Suprapubic skin (tissue), 3 donors: ENCODE data around the gene UVRAG.
"Not testable (repeated sequence)": the region's sequence is repeated elsewhere in the genome, so short reads cannot be mapped to it uniquely, and the experiment has no call there.

ENCODE experiments used
- CTCF ChIP-seq, 2 donors: fragments of 200-600 bp in 1 of 2; fragments of 450-650 bp in 1 of 2; sonication (generic) in 1 of 2; IDR thresholded peaks; one replicate each; pipeline ENCODE4 v1.5.1; 2016 to 2019; ENCODE audit warnings: antibody characterized with exemption in 2 of 2, mild to moderate bottlenecking in 1 of 2, moderate library complexity in 1 of 2
- POLR2A ChIP-seq, 2 donors: fragments of 450-650 bp; IDR thresholded peaks; one replicate each; pipeline ENCODE4 v1.6.1; 2017; ENCODE audit warnings: antibody characterized with exemption in 2 of 2, mild to moderate bottlenecking in 2 of 2, moderate library complexity in 2 of 2

- TF ChIP-seq CTCF, POLR2A (IDR thresholded peaks at IDR 0.05): not testable (repeated sequence)
Observed at GRCh38 chr11:75979479-75980027, 164.5 kb downstream of the UVRAG start.
